Measurements from ENCODE around the gene YWHAG. TPM values are rescaled to one million over a fixed set of nuclear protein-coding genes. Genes with fewer than 3 reads are reported as not detected.

Gene YWHAG
- total and polyA plus RNA-seq, 2 of the 13 experiments (the other 11 are each of a cell fraction or from before 2014, with no cell fraction given): 36.9 to 67.5 TPM

DNA sequence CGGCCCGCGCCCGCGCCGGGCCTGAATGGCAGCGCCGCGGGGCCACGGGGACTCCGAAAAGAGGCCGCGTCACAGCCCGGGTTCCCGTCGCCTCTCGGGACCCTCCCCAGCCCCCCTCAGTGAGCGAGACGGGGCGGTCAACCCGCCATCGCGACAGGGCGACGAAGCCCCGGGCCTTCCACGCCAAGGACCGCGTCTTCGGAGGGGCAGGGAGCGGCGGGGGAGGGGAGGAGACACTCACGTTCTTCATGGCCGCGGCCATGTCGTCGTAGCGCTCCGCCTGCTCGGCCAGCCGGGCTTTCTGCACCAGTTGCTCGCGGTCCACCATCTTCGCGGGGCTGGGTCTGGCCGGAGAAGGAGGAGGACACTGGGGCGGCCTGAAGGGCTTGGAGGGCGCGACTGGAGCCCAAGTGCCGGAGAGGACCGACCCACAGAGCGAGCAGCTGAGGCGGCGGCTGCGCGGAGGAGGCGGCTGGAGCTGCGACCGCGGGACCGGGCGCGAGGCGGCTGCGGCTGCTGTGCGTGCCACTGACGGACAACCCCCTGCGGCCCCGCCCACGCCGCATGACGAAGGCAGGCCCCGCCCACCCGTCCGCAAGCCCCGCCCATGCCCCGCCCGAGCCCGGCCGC, at the start of gene YWHAG (continued):
- TF ChIP-seq BHLHE40 (IDR thresholded peaks at IDR 0.05; ENCODE audit: low read length): peak; percentile 23; the same call in 1 of the 2 replicates
- no peak for TF ChIP-seq SMAD1 (CRISPR knock-in tag; IDR thresholded peaks at IDR 0.05; ENCODE audit: borderline replicate concordance, low read depth)
- TF ChIP-seq ARID2 (CRISPR knock-in tag; IDR thresholded peaks at IDR 0.05; ENCODE audit: borderline replicate concordance): no peak
- TF ChIP-seq RXRB (CRISPR knock-in tag; IDR thresholded peaks at IDR 0.05; ENCODE audit: borderline replicate concordance): no peak
- TF ChIP-seq, protein P1, sequence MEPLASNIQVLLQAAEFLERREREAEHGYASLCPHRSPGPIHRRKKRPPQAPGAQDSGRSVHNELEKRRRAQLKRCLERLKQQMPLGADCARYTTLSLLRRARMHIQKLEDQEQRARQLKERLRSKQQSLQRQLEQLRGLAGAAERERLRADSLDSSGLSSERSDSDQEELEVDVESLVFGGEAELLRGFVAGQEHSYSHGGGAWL (CRISPR knock-in tag; IDR thresholded peaks at IDR 0.05): peak; percentile 89
- peak; percentile 77; the same call in 1 of the 2 replicates for TF ChIP-seq HOXA9 (CRISPR knock-in tag; IDR thresholded peaks at IDR 0.05; ENCODE audit: borderline replicate concordance)
- TF ChIP-seq, protein P2, sequence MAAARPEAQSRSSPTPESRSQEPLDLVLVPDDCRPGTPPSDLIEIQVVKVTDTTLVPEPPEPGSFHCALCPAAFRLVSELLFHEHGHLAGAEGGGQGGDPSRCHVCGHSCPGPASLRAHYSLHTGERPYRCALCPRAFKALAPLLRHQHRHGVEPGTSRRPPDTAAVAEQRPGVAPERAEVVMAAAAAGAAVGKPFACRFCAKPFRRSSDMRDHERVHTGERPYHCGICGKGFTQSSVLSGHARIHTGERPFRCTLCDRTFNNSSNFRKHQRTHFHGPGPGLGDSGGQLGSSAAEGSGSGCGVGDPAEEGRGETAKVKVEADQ (CRISPR knock-in tag; IDR thresholded peaks at IDR 0.05; ENCODE audit: borderline replicate concordance): peak; percentile 95; the same call in 1 of the 2 replicates
- TF ChIP-seq ZNF292 (CRISPR knock-in tag; IDR thresholded peaks at IDR 0.05; ENCODE audit: borderline replicate concordance, low read depth): no peak
- no peak for TF ChIP-seq DPF2 (CRISPR knock-in tag; IDR thresholded peaks at IDR 0.05; ENCODE audit: borderline replicate concordance, low read depth)
- TF ChIP-seq DR1 (CRISPR knock-in tag; IDR thresholded peaks at IDR 0.05): peak; percentile 27; the same call in 1 of the 2 replicates
- peak; percentile 44; the same call in 1 of the 2 replicates for TF ChIP-seq CSRNP1 (CRISPR knock-in tag; IDR thresholded peaks at IDR 0.05)
- TF ChIP-seq TCF7 (IDR thresholded peaks at IDR 0.05; ENCODE audit: low read depth): no peak
- no peak for TF ChIP-seq ZNF496 (CRISPR knock-in tag; IDR thresholded peaks at IDR 0.05; ENCODE audit: insufficient replicate concordance)
- TF ChIP-seq ZNF775 (CRISPR knock-in tag; IDR thresholded peaks at IDR 0.05; ENCODE audit: borderline replicate concordance): no peak
- no peak for TF ChIP-seq ZNF225 (CRISPR knock-in tag; IDR thresholded peaks at IDR 0.05)
- no peak for TF ChIP-seq PHF21A (CRISPR knock-in tag; IDR thresholded peaks at IDR 0.05)
- TF ChIP-seq SALL2 (CRISPR knock-in tag; IDR thresholded peaks at IDR 0.05): peak; percentile 60
